Measurements from ENCODE around the gene GSTA1. TPM values are rescaled to one million over a fixed set of nuclear protein-coding genes. Genes with fewer than 3 reads are reported as not detected.
"Not testable (repeated sequence)": the region's sequence is repeated elsewhere in the genome, so short reads cannot be mapped to it uniquely, and the experiment has no call there.

Gene GSTA1
- total and polyA plus RNA-seq, 9 of the 15 experiments (the other 6 are each of a cell fraction or from before 2014, with no cell fraction given): 0.42 TPM; not detected in 8

DNA sequence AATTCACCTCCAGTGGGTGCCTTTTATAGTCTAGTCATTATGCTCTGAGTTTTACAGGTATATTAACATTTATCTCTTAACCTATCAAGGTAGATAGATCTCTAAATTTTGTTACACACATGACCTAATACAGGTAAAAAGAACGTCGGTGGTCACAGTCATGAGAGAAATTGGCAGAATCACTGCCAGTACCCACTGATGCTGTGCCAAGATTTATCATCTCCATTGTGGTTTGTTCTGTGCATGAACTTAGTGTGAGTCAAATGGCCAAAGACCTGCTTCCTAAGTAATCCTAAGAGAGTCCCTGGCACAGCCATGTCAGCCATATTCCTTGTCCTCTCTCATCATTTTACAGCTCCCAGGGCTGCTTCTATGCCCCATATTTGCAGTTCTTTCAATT lies 9.2 kb downstream of the GSTA1 start:
- ATAC-seq; FAIRE-seq; H3K79me2 ChIP-seq (ENCODE audit: control insufficient read depth, insufficient read depth, low read length); H3K4me2 ChIP-seq (ENCODE audit: insufficient read depth, low read length); H2AFZ ChIP-seq (ENCODE audit: low read depth, low read length); H3K27ac ChIP-seq (ENCODE audit: extremely low read depth, low read depth, low read length); H4K20me1 ChIP-seq (replicated peaks; ENCODE audit: control insufficient read depth, insufficient read depth, low read length); H3K4me3 ChIP-seq; H3K9me1 ChIP-seq (ENCODE audit: control insufficient read depth, insufficient read depth, low read length); H3K9ac ChIP-seq (ENCODE audit: insufficient read depth in 1 of 2, low read depth in 2 of 2, low read length in 2 of 2); CTCF ChIA-PET (ENCODE audit: low intra/inter-chr PET ratio); H3K36me3 ChIP-seq (ENCODE audit: control insufficient read depth, insufficient read depth, low read length); H3K27me3 ChIP-seq (ENCODE audit: control insufficient read depth in 2 of 2, insufficient read depth in 2 of 2, low read length in 2 of 2); intact Hi-C loops (cut with micrococcal nuclease); H3K4me1 ChIP-seq (replicated peaks in 1 of 2; ENCODE audit: control insufficient read depth in 2 of 2, insufficient read depth in 2 of 2, low read length in 2 of 2); BruUV-seq (replicated peaks); POLR2A ChIA-PET; H3K9me3 ChIP-seq (replicated peaks; ENCODE audit: control insufficient read depth, insufficient read depth, low read depth, low read length); DNase-seq (ENCODE audit: extremely low read depth in 1 of 4, low spot score in 3 of 4); in situ Hi-C loops (cut with MboI): not testable (repeated sequence)
- WGBS (ENCODE audit: insufficient coverage, low coverage, missing lambda C conversion rate): 0% methylated on average over 2 of the region's 2 CpGs

DNA sequence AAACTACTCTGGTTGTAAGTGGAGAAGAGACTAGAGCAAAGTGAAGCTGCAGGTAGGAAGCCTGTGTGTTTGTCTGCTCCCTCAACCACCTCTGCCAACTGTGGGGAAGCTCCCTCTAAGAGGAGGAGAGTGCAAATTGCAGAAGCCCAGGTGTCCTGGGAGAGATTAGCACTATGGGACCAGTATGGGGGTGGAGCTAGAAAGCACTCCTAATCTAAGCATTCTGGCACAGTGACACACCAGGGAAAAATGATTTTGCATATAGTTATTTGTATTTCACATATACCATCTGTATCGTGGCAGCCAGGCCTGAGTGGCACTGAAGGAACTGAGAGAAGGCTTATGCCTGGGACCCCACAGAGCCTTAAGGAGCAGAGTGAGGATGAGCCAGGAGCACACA lies 12.8 kb downstream of the GSTA1 start:
- no TSS peak for BruUV-seq (replicated peaks)
- ChIA-PET POLR2A (interaction anchor here (0.6 kb wide), 1 partner anchor 125 kb away, joined by 4 read pairs; no protein-coding TSS in a partner anchor), CTCF (ENCODE audit: low intra/inter-chr PET ratio) (no interaction called here)
- ATAC-seq (no peak), FAIRE-seq (no peak), DNase-seq (ENCODE audit: extremely low read depth in 1 of 4, low spot score in 3 of 4) (no peak)
- Histone ChIP-seq H3K27me3 (ENCODE audit: control insufficient read depth in 2 of 2, insufficient read depth in 2 of 2, low read length in 2 of 2) (no peaks in the 10 kb centered on the region), H2AFZ (ENCODE audit: low read depth, low read length) (no peak overlapping the region), H3K9me3 (replicated peaks; ENCODE audit: control insufficient read depth, insufficient read depth, low read depth, low read length) (peaks cover 2% of the 10 kb centered on the region; the same call in 1 of the 2 replicates), H3K27ac (ENCODE audit: extremely low read depth, low read depth, low read length) (no peak overlapping the region), H3K36me3 (ENCODE audit: control insufficient read depth, insufficient read depth, low read length) (no peaks in the 10 kb centered on the region), H3K4me2 (ENCODE audit: insufficient read depth, low read length) (no peak overlapping the region), H3K9ac (ENCODE audit: insufficient read depth in 1 of 2, low read depth in 2 of 2, low read length in 2 of 2) (no peak overlapping the region), H3K79me2 (ENCODE audit: control insufficient read depth, insufficient read depth, low read length) (no peaks in the 10 kb centered on the region), H3K4me3 (no peak overlapping the region), H3K4me1 (replicated peaks in 1 of 2; ENCODE audit: control insufficient read depth in 2 of 2, insufficient read depth in 2 of 2, low read length in 2 of 2) (peaks cover 0 to 7% of the 10 kb centered on the region in 2 experiments; a peak in 3 of 5 replicates), H4K20me1 (replicated peaks; ENCODE audit: control insufficient read depth, insufficient read depth, low read length) (no peaks in the 10 kb centered on the region), H3K9me1 (ENCODE audit: control insufficient read depth, insufficient read depth, low read length) (no peaks in the 10 kb centered on the region)
- TF ChIP-seq CBX2 (IDR thresholded peaks at IDR 0.05; ENCODE audit: insufficient read depth, low read length, poor library complexity, severe bottlenecking) (no peak), RUNX1 (IDR thresholded peaks at IDR 0.05; ENCODE audit: low read depth) (no peak), ETV6 (IDR thresholded peaks at IDR 0.05; ENCODE audit: borderline replicate concordance in 1 of 2, low read depth in 2 of 2, low read length in 1 of 2) (no peak), ETV6 (CRISPR knock-in tag; IDR thresholded peaks at IDR 0.05; ENCODE audit: borderline replicate concordance) (no peak), L3MBTL2 (IDR thresholded peaks at IDR 0.05) (no peak), RNF2 (IDR thresholded peaks at IDR 0.05) (no peak), CBX1 (IDR thresholded peaks at IDR 0.05; ENCODE audit: low read depth) (no peak), TAL1 (IDR thresholded peaks at IDR 0.05) (no peak)
- TF ChIP-seq, protein P1, sequence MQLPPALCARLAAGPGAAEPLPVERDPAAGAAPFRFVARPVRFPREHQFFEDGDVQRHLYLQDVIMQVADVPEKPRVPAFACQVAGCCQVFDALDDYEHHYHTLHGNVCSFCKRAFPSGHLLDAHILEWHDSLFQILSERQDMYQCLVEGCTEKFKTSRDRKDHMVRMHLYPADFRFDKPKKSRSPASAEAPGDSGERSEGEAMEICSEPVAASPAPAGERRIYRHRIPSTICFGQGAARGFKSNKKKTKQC (CRISPR knock-in tag; IDR thresholded peaks at IDR 0.05): no peak
- TF ChIP-seq, protein P2, sequence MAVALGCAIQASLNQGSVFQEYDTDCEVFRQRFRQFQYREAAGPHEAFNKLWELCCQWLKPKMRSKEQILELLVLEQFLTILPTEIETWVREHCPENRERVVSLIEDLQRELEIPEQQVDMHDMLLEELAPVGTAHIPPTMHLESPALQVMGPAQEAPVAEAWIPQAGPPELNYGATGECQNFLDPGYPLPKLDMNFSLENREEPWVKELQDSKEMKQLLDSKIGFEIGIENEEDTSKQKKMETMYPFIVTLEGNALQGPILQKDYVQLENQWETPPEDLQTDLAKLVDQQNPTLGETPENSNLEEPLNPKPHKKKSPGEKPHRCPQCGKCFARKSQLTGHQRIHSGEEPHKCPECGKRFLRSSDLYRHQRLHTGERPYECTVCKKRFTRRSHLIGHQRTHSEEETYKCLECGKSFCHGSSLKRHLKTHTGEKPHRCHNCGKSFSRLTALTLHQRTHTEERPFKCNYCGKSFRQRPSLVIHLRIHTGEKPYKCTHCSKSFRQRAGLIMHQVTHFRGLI (CRISPR knock-in tag; IDR thresholded peaks at IDR 0.05): no peak
- TF ChIP-seq, protein P3, sequence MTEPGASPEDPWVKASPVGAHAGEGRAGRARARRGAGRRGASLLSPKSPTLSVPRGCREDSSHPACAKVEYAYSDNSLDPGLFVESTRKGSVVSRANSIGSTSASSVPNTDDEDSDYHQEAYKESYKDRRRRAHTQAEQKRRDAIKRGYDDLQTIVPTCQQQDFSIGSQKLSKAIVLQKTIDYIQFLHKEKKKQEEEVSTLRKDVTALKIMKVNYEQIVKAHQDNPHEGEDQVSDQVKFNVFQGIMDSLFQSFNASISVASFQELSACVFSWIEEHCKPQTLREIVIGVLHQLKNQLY (CRISPR knock-in tag; conservative IDR thresholded peaks at IDR 0.05): no peak
- TF ChIP-seq, protein P4, sequence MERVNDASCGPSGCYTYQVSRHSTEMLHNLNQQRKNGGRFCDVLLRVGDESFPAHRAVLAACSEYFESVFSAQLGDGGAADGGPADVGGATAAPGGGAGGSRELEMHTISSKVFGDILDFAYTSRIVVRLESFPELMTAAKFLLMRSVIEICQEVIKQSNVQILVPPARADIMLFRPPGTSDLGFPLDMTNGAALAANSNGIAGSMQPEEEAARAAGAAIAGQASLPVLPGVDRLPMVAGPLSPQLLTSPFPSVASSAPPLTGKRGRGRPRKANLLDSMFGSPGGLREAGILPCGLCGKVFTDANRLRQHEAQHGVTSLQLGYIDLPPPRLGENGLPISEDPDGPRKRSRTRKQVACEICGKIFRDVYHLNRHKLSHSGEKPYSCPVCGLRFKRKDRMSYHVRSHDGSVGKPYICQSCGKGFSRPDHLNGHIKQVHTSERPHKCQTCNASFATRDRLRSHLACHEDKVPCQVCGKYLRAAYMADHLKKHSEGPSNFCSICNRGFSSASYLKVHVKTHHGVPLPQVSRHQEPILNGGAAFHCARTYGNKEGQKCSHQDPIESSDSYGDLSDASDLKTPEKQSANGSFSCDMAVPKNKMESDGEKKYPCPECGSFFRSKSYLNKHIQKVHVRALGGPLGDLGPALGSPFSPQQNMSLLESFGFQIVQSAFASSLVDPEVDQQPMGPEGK (CRISPR knock-in tag; IDR thresholded peaks at IDR 0.05; ENCODE audit: borderline replicate concordance): no peak
- intact Hi-C loops (cut with micrococcal nuclease) (no loop called here), in situ Hi-C loops (cut with MboI) (no loop called here)
- 0% methylated on average over 1 of the region's 1 CpG for WGBS (ENCODE audit: insufficient coverage, low coverage, missing lambda C conversion rate)

Data from K562 (cell line).